DND-41 (cell line): Measurements from ENCODE around the gene EPHX1.

Source experiments
- CTCF ChIP-seq: IDR thresholded peaks from 2 replicates; pipeline ENCODE4 v1.5.1; 2012; ENCODE audit warnings: borderline replicate concordance, low read length, moderate library complexity, mild to moderate bottlenecking; ENCODE audit not compliant: poor library complexity, severe bottlenecking; ENCODE audit errors: extremely low read depth
- EZH2 ChIP-seq: IDR thresholded peaks from 3 replicates; pipeline ENCODE4 v1.6.1; 2012; ENCODE audit warnings: borderline replicate concordance, low read depth, mild to moderate bottlenecking, moderate library complexity, low read length, inconsistent platforms; ENCODE audit not compliant: severe bottlenecking

DNA sequence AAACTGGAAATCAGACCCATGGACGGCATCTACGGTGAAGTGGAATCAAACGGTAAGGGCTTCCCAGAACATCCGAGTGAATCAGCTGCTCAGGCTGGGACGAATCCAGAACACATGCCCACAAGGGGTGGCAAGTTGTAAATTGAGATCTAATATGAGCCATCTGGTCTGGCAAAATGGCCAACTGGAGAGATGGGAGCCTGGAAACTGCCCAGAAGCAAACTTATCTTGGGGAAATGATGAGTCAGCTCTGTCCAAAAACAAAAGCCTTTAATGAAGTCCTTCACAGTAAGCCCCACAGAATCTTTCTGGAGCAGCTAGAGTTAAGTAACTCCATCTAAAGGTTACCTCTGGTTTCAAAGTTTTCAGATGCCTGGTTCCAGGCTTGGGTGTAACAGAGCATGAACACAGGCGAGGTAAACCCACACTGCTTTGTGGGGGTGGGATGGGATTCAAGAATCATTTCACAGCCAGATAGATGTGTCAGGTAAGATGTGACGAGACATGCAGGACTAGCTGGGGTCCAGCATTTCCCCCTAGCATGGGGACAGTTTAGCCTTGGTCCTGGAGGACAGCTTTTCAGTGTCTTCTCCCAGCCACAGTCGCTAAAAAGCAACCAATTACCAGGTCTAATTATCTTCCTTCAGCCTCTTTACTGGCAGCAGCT lies 42.8 kb upstream of the EPHX1 start:
- TF ChIP-seq CTCF (no peak), EZH2 (no peak)
